ENCODE measurements around the gene INO80C.
A peak's percentile ranks its signal among the peaks of the same experiment; 100 is the strongest.

INO80C gene

DNA sequence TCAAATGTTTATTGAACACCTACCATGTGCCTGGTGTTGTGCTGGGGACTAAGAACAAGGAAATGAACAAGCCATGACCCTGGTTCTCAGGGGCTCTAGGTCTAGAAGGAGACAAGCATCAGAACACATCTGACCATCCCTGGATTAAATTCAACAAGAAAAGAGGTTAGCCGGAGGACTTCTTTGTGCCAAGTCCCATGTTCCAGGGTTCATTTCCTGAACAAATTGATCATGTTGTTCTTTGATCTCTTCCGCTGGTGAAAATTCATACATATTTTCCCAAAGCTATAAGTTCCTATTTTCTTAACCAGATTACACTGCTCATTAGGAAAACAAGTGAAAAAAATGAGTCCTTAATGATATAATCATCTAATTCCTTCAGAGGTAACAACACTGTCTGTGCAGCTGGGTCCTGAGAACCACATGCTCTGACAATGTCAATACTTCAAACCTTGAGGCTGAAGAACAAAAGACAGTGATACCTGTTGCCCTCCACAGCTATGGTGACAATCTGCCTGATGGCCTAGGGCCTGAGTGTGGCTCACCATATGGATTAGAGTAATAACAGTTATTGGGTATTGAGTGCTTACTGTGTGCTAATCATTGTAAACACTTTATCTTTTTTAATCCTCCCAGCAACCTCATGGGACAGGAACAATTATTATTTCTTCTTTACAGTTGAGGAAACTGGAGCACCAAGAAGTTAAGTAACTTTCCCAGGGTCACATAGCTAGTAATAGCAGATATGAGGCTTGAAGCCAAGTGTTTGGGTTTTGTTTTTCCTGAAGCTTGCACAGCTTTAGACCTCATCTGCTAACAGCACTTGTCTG lies 24.6 kb upstream of the INO80C start:
- Histone ChIP-seq H3K9ac (ENCODE audit: low read length in 2 of 2) (no peak overlapping the region), H3K9me3 (ENCODE audit: control insufficient read depth in 2 of 2, low read length in 2 of 2) (no peaks in the 10 kb centered on the region), H3K4me3 (ENCODE audit: low read length in 2 of 2) (no peak overlapping the region), H3K27ac (ENCODE audit: low read length) (no peak overlapping the region), H3K4me1 (ENCODE audit: control insufficient read depth, insufficient read depth, low read length) (peaks cover 23% of the 10 kb centered on the region), H3K36me3 (ENCODE audit: control insufficient read depth in 2 of 2, insufficient read depth in 2 of 2, low read length in 2 of 2) (no peaks in the 10 kb centered on the region), H3K27me3 (ENCODE audit: control insufficient read depth in 1 of 2, insufficient read depth in 2 of 2, low read length in 2 of 2) (no peaks in the 10 kb centered on the region)

DNA sequence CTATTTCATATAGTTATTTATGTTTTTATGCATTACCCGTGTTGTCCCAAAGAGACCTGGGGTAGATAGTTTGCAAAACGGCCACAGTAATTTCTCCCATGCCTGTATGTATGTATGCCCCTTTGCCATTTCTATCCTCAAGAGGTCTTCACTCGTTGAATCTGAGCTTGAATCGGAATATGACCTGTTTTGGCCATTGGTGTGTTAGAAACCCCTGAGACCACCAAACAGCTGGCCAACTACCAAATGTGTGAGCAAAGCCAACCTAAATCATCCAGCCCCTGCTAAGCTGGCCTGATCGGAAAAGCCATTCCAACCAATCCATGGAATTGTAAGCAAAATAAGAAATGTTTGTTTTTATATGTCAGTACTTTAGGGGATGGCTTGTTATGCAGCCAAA lies 23.4 kb upstream of the INO80C start:
- Histone ChIP-seq H3K4me1 (ENCODE audit: control insufficient read depth, insufficient read depth, low read length) (peaks cover 16% of the 10 kb centered on the region), H3K9me3 (ENCODE audit: control insufficient read depth in 2 of 2, low read length in 2 of 2) (no peaks in the 10 kb centered on the region), H3K4me3 (ENCODE audit: low read length in 2 of 2) (no peak overlapping the region), H3K9ac (ENCODE audit: low read length in 2 of 2) (no peak overlapping the region), H3K36me3 (ENCODE audit: control insufficient read depth in 2 of 2, insufficient read depth in 2 of 2, low read length in 2 of 2) (no peaks in the 10 kb centered on the region), H3K27ac (ENCODE audit: low read length) (no peak overlapping the region), H3K27me3 (ENCODE audit: control insufficient read depth in 1 of 2, insufficient read depth in 2 of 2, low read length in 2 of 2) (no peaks in the 10 kb centered on the region)

- Histone ChIP-seq H3K4me1 (ENCODE audit: control insufficient read depth, insufficient read depth, low read length) (peaks cover 18% of the 10 kb centered on the region), H3K27me3 (ENCODE audit: control insufficient read depth in 1 of 2, insufficient read depth in 2 of 2, low read length in 2 of 2) (no peaks in the 10 kb centered on the region), H3K36me3 (ENCODE audit: control insufficient read depth in 2 of 2, insufficient read depth in 2 of 2, low read length in 2 of 2) (no peaks in the 10 kb centered on the region), H3K27ac (ENCODE audit: low read length) (no peak overlapping the region), H3K9me3 (ENCODE audit: control insufficient read depth in 2 of 2, low read length in 2 of 2) (no peaks in the 10 kb centered on the region), H3K9ac (ENCODE audit: low read length in 2 of 2) (no peak overlapping the region), H3K4me3 (ENCODE audit: low read length in 2 of 2) (no peak overlapping the region)
Observed at GRCh38 chr18:35519148-35519899, 21.6 kb upstream of the INO80C start.

DNA sequence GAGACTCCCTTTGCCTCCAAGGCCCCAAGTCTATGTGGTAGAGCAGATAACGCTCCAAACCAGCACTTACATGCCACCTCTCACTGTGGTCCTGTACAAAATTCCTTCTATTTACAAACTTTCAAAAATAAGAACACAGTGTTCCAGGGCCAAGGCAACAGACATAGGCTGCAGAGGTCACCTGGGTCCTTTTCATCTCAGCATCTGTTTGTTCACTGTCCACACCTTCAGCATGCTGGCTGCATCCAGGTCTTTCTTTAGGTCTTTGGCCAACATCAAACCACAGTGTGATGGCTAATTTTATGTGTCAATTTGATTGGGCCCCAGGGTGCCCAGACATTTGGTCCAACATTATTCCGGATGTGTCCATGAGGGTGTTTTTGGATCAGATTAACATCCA lies 20.0 kb upstream of the INO80C start:
- Histone ChIP-seq H3K27me3 (ENCODE audit: control insufficient read depth in 1 of 2, insufficient read depth in 2 of 2, low read length in 2 of 2) (no peaks in the 10 kb centered on the region), H3K9ac (ENCODE audit: low read length in 2 of 2) (no peak overlapping the region), H3K9me3 (ENCODE audit: control insufficient read depth in 2 of 2, low read length in 2 of 2) (no peaks in the 10 kb centered on the region), H3K36me3 (ENCODE audit: control insufficient read depth in 2 of 2, insufficient read depth in 2 of 2, low read length in 2 of 2) (no peaks in the 10 kb centered on the region), H3K4me3 (ENCODE audit: low read length in 2 of 2) (no peak overlapping the region), H3K4me1 (ENCODE audit: control insufficient read depth, insufficient read depth, low read length) (peaks cover 30% of the 10 kb centered on the region), H3K27ac (ENCODE audit: low read length) (peak overlapping the region; percentile 24)

DNA sequence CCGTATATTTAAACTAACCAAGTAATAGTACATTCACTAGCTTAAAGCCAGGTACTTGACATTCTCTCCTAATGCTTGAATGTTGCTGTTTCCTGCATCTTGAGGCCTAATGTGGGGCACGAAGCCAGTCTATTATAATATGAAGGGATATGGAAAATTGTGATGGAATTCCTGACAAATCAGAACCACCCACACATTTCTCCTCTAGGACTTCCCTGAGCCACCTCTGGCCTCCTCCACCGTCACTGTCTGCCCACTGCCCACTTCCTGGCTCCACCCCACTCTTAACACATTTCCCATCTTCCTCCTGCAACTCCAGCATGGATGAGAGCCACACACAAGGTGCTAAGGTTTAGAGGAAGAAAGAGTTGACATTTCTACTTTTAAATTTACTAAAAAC lies 19.0 kb upstream of the INO80C start:
- Histone ChIP-seq H3K9me3 (ENCODE audit: control insufficient read depth in 2 of 2, low read length in 2 of 2) (no peaks in the 10 kb centered on the region), H3K4me1 (ENCODE audit: control insufficient read depth, insufficient read depth, low read length) (peaks cover 28% of the 10 kb centered on the region), H3K27ac (ENCODE audit: low read length) (no peak overlapping the region), H3K27me3 (ENCODE audit: control insufficient read depth in 1 of 2, insufficient read depth in 2 of 2, low read length in 2 of 2) (no peaks in the 10 kb centered on the region), H3K9ac (ENCODE audit: low read length in 2 of 2) (no peak overlapping the region), H3K4me3 (ENCODE audit: low read length in 2 of 2) (no peak overlapping the region), H3K36me3 (ENCODE audit: control insufficient read depth in 2 of 2, insufficient read depth in 2 of 2, low read length in 2 of 2) (no peaks in the 10 kb centered on the region)

DNA sequence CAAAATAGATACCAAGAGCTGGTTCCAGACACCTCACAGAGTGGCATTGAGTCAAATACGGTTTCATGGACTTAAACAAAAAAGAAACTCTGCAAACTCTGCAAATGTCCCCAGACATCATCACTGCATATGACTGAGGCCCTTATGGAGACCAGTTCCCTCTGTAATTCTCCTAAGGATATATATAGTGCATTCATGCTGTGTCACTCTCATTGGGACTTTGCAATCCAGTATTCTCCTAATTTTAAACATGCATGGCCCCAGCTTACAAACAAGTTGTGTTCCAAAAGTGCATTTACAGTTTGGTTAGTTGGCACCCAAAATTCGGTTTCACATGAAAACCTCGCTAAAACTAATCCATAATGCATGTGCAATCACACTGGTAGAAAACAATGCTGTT lies 18.6 kb upstream of the INO80C start:
- Histone ChIP-seq H3K4me1 (ENCODE audit: control insufficient read depth, insufficient read depth, low read length) (peaks cover 29% of the 10 kb centered on the region), H3K9ac (ENCODE audit: low read length in 2 of 2) (no peak overlapping the region), H3K27ac (ENCODE audit: low read length) (no peak overlapping the region), H3K4me3 (ENCODE audit: low read length in 2 of 2) (no peak overlapping the region), H3K36me3 (ENCODE audit: control insufficient read depth in 2 of 2, insufficient read depth in 2 of 2, low read length in 2 of 2) (no peaks in the 10 kb centered on the region), H3K27me3 (ENCODE audit: control insufficient read depth in 1 of 2, insufficient read depth in 2 of 2, low read length in 2 of 2) (no peaks in the 10 kb centered on the region), H3K9me3 (ENCODE audit: control insufficient read depth in 2 of 2, low read length in 2 of 2) (no peaks in the 10 kb centered on the region)

DNA sequence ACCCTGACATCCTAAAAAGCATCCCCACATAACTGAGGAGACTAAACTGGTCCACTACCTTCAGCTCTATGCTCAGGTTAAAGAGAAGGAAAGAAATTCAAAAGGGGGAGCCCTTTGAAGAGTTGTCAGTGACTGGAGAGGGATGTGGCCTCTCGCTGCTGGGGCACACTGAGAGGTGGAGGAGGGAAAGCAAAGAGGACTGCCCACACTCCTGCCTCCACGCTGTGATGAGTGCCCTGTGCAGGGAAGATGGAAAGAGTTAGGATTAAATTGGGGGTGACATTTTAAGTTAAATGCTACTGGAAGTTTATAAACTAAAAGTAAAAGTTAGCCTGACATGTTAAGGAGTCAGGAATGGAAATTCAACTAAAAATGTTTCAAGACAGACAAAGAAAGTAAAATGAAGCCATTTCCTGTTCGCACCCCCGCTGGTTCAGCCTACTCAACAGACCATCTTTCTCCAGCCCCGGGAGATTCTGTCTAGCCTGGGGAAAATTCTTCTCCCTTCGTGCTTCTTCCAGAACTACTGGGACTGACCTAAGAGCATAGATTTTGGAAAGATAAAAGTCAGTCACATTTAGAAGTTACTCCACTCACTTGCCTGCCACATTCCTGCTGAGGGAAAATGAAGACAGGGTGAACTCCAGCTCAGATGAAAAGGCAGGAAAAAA lies 17.8 kb upstream of the INO80C start:
- Histone ChIP-seq H3K4me3 (ENCODE audit: low read length in 2 of 2) (no peak overlapping the region), H3K9ac (ENCODE audit: low read length in 2 of 2) (no peak overlapping the region), H3K4me1 (ENCODE audit: control insufficient read depth, insufficient read depth, low read length) (peaks cover 29% of the 10 kb centered on the region), H3K27ac (ENCODE audit: low read length) (peak overlapping the region; percentile 46), H3K9me3 (ENCODE audit: control insufficient read depth in 2 of 2, low read length in 2 of 2) (no peaks in the 10 kb centered on the region), H3K27me3 (ENCODE audit: control insufficient read depth in 1 of 2, insufficient read depth in 2 of 2, low read length in 2 of 2) (no peaks in the 10 kb centered on the region), H3K36me3 (ENCODE audit: control insufficient read depth in 2 of 2, insufficient read depth in 2 of 2, low read length in 2 of 2) (no peaks in the 10 kb centered on the region)

DNA sequence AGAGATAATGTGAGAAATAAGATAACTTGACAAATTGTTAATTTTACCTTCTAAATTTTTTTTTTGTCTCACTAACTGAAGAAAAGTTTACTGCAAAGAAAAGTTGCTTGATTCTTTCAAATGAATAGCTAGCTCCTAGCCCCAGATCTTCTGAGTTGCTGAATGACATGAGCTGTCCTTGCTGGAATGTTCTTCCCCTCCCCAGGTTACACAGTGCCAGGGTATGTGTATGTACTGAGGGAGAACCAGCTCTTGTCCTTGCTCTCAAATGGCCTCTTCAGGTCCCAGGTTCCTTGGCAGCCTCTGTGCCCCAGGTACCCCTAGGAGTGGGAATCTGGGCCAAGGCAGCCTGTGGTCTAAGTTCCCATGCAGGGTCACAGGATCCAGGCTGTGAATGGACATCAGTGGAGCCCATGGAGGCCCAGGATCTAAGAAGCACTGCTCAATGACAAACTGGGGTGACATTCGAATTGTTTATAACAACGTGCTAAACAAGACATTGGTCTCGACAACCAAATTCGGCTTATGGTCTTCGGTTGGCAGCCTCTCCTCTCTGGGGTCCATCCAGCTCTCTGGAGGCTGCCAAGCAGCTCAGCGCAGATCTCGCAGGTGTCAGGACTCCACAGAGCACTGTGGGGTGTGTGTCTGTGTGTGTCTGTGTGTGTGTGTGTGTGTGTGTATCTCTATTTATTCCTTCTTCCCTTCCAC lies 17.1 kb upstream of the INO80C start:
- peak overlapping the region; percentile 46 for H3K27ac ChIP-seq (ENCODE audit: low read length)
- H3K27me3 ChIP-seq (ENCODE audit: control insufficient read depth in 1 of 2, insufficient read depth in 2 of 2, low read length in 2 of 2) = no peaks in the 10 kb centered on the region
- no peaks in the 10 kb centered on the region for H3K36me3 ChIP-seq (ENCODE audit: control insufficient read depth in 2 of 2, insufficient read depth in 2 of 2, low read length in 2 of 2)
- H3K9me3 ChIP-seq (ENCODE audit: control insufficient read depth in 2 of 2, low read length in 2 of 2) = no peaks in the 10 kb centered on the region
- H3K4me3 ChIP-seq (ENCODE audit: low read length in 2 of 2) = no peak overlapping the region
- no peak overlapping the region for H3K9ac ChIP-seq (ENCODE audit: low read length in 2 of 2)
- peaks cover 29% of the 10 kb centered on the region for H3K4me1 ChIP-seq (ENCODE audit: control insufficient read depth, insufficient read depth, low read length)

DNA sequence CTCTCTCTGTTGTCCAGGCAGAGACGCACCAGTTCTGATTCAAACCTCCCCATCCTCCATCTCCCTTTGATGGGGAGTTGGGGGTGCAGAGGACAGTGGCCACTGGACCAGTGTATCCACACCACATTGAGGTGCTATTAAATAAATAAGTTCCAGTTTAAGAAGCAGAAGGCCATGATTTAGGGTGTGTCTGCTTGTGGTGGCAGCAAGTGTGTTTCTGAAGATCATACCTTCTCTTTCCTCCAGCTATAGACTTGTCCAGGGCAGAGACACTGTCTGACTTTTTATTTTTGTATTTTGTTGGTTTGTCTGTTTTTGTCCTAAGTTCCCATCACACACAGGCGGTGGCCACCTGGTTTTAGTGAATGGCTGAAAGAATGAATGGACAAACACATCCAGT lies 16.5 kb upstream of the INO80C start:
- Histone ChIP-seq H3K9ac (ENCODE audit: low read length in 2 of 2) (no peak overlapping the region), H3K36me3 (ENCODE audit: control insufficient read depth in 2 of 2, insufficient read depth in 2 of 2, low read length in 2 of 2) (no peaks in the 10 kb centered on the region), H3K27ac (ENCODE audit: low read length) (no peak overlapping the region), H3K27me3 (ENCODE audit: control insufficient read depth in 1 of 2, insufficient read depth in 2 of 2, low read length in 2 of 2) (no peaks in the 10 kb centered on the region), H3K9me3 (ENCODE audit: control insufficient read depth in 2 of 2, low read length in 2 of 2) (no peaks in the 10 kb centered on the region), H3K4me1 (ENCODE audit: control insufficient read depth, insufficient read depth, low read length) (peaks cover 29% of the 10 kb centered on the region), H3K4me3 (ENCODE audit: low read length in 2 of 2) (no peak overlapping the region)

DNA sequence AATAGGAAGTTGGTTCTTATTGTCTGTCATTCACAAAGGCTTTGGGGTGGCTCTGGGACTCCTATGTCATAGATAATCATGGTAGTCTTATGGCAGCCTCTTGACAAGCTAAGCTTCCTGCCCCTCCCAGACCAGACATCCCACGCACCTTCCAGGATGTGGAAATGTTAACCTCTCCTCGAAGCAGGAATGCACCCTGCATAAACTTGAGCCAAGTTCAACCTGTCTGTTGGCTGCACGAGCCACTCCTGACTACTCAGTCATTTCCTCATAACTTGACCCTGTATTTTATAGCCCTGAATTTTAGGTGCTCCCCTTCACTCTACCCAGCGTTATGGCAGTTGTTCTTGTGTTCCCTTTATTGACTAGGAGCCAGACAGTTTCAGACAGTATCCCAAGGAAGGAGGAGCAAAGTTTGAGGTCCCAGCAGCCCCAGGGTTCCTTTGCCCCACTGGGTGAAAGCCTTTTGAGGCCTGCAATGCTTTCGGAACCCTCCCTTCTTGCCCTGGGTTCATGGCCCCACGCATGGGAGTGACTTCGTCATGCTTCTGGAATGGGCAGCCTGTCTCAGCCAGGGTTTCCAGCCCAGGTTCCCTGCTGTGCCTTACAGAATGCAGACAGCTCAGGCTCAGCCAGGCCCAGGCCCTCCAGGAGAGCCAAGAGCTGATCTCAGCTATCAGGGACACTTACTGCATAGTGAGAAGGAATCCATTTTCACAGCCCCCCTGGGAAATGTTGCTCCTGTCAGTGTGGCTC lies 15.6 kb upstream of the INO80C start:
- Histone ChIP-seq H3K36me3 (ENCODE audit: control insufficient read depth in 2 of 2, insufficient read depth in 2 of 2, low read length in 2 of 2) (no peaks in the 10 kb centered on the region), H3K27me3 (ENCODE audit: control insufficient read depth in 1 of 2, insufficient read depth in 2 of 2, low read length in 2 of 2) (no peaks in the 10 kb centered on the region), H3K27ac (ENCODE audit: low read length) (peak overlapping the region; percentile 71), H3K9me3 (ENCODE audit: control insufficient read depth in 2 of 2, low read length in 2 of 2) (no peaks in the 10 kb centered on the region), H3K4me1 (ENCODE audit: control insufficient read depth, insufficient read depth, low read length) (peaks cover 29% of the 10 kb centered on the region), H3K9ac (ENCODE audit: low read length in 2 of 2) (no peak overlapping the region), H3K4me3 (ENCODE audit: low read length in 2 of 2) (no peak overlapping the region)

Measured in stomach smooth muscle (tissue), 2 donors.